KBM-7 (cell line): Measurements from ENCODE around the gene TNFSF15.

Experiments
- DNase-seq: peaks from one replicate; pipeline ENCODE4 v3.0.0-alpha.2; 2015
- in situ Hi-C: fragments of 300-500 bp; cut with MboI; formaldehyde crosslinking; loops from 2 replicates; pipeline ENCODE4 v1.14.3; 2020; ENCODE audit warnings: low sequenced_read_pairs, low pct_unique_long_range_greater_than_20kb, mixed read lengths

The TNFSF15 gene

DNA sequence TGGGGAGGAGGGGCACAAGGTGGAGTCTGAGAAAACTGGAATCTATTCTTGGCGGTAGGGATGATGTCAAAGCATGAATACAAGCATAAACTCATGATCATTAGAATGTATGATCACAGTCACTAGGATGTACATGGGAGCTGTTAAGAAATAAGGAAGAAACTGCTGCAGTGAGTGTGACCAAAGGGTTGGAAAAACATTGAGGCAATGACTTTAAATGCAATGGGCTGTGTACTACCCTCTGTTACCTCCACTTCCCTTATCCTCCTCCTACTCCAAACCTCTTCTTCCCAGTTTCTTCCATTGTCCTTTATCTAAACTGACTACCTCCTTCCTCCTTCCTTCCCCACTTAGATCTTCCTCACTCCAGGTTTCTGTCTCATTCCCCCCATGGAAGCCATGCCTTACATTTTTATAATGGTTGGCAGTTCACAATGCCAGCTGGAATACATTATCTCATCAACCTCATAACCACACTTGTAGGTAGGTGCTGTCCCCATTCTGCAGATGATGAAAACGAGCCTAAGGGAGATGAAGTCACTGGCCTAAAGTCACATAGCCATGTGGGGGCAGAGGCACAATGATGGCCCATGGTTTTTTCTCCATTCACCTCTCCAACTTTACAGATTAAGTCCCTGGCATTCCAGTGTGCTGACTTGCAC lies 21.9 kb upstream of the TNFSF15 start:
- no peak for DNase-seq
- in situ Hi-C loops = no loop called here

GRCh38 chr9:114826431-114826830 lies 20.6 kb upstream of the TNFSF15 start:
- in situ Hi-C loops = no loop called here
- DNase-seq = no peak

DNA sequence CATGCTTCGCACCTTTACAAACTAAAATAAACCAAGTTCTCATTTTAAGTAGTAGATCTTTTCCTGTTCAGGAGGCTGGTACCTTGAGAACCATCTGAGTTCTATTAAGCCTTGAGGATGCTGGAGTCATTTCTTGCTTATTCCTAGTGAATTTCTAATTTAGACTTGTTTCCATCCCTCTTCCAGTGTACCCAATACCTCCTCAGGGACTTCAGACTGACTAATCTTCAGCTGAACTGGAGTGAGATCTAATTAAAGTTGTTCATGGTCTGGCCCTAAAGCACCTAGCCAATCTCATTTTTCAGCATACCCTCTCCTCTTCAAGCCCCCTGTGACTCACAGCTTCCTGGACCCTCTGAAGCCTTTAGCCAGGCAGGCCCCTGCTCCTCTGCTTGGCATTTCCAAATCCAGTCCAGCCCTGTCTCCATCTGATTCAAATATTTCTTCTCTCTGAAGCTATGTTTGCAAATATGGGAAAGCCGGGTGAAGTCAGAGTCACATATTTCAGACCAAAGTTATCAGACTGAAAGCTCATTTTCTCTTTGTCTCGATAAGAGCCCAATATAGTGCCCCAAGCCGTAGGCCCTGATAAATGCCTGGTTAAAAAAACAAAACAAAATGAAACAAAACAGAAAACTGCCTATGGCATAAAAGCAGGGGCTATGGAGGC lies 19.4 kb upstream of the TNFSF15 start:
- DNase-seq = no peak
- in situ Hi-C loops = no loop called here

- no peak for DNase-seq
- in situ Hi-C loops = no loop called here
Measured at GRCh38 chr9:114824110-114824509, 18.3 kb upstream of the TNFSF15 start.

DNA sequence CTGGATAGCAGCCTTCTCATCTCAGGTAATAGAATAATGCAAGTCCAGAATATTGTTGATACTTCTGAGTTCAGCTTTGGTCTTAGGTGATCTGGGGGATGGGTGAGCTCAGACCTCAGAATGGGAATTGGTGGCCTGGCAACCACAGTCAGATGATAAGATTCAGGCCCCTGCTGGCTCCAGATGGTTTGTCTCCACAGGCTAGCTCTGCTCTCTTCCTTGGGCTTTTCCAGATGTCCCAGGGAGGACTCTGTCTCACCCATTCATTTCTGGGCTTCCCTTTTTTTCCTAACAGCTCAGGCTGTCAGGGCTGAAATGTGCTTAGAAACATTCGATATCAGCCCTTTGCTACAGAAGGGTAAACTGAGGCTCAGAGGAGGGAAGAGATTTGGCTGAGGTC lies 17.6 kb upstream of the TNFSF15 start:
- in situ Hi-C loops = no loop called here
- no peak for DNase-seq

DNA sequence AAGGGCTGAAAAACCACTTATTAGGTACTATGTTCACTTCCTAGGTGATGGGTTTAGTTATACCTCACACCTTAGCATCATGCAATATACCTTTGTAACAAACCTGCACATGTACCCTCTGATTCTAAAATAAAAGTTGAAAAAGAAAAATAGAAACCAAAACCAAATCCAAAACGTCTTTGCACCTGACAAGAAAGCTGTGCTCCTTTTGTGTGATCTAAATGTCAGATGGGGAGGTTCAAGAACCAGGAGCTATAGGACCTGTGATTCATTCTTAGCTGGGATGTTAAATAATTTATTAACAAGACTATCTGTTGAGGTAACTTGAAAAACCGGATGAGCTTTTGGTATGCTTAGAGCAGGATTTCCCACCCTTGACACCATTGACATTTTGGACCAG lies 16.9 kb upstream of the TNFSF15 start:
- DNase-seq = no peak

DNA sequence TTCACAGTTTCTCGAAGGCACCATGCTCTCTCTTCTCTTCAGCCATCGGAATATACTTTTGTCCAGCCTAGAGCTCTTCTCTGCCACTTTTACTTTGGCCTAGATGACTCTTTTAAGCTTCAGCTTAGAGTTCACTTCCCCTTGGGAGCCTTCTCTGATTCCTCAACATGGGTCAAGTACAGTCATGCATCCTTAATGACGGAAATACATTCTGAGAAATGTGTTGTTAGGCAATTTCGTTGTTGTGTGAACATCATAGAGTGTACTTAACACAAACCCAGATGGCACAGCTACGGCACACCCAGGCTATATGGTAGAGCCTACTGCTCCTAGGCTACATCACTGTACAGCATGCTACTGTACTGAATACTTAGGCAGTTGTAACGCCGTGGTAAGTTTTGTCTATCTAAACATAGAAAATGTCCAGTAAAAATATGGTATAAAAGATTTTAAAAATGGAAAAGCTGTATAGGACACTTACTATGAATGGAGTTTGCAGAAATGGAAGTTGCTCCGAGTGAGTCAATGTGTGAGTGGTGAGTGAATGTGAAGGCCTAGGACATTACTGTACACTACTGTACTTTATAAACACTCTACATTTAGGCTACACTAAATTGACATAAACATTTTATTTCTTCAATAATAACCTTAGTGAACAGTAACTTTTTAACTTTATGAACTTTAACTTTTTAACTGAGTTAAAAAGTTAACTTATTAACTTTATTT lies 15.1 kb upstream of the TNFSF15 start:
- no peak for DNase-seq
- in situ Hi-C loops = no loop called here

More for the DNA sequence above, 16.9 kb upstream of the TNFSF15 start:
- in situ Hi-C loops = no loop called here

GRCh38 chr9:114818178-114818577 lies 12.3 kb upstream of the TNFSF15 start:
- in situ Hi-C loops = no loop called here
- no peak for DNase-seq

DNA sequence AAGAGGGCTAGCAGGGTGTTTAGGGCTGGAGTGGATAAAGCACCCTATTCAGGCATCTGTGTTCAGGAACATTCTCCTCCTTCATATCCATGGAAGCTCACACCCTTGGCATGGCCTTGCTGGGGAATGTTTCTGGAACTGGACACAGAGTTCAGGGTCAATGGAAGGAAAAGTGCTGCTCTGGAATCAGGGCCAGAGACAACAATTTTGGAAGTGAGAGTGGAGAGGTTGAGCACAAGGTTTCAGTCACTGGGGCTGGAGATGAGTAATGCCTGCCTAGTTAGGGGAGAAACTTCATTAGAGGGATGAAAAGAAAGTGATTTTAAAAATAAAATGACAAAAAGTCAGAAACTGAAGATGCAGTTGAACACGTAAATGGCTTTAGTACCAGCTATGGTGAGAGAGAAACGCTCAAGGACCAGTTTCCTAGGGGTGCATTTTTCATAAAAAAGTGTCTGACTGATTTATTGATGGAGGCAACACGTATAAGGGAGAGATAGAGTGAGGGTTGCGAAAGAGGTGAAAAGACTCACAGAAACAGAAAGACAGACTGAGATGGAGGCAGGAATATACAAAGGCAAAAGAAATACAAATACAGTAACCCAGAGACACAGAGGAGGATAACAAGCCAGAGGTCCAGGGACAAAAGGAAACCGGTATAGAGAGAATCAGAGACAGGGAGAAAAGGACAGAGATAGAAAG lies 8.0 kb upstream of the TNFSF15 start:
- in situ Hi-C loops = no loop called here
- DNase-seq = no peak

GRCh38 chr9:114811966-114812636 lies 6.3 kb upstream of the TNFSF15 start:
- no peak for DNase-seq
- in situ Hi-C loops = no loop called here

- DNase-seq = no peak
- in situ Hi-C loops = no loop called here
Measured at GRCh38 chr9:114811301-114811700, 5.5 kb upstream of the TNFSF15 start.

DNA sequence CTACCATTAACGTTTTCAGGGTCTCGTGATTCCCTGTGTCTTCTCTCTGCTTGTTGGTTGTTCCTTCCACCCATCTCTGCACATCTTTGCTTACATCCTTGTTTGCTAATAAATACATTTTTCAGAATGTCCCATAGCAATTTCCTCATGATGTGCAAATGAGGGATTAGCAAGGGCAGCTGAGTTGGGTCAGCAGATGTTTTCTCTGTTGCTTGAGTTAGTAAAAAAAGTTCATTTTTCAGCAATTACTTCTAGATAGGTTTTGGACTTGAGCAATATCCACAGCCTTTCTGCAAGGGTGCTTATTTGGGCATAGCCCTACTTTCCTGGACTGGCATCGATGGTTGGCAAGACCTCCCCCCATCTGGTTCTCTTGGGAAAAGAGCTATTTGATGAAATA lies 4.8 kb upstream of the TNFSF15 start:
- no peak for DNase-seq
- in situ Hi-C loops = no loop called here

GRCh38 chr9:114806526-114806900 lies 674 bp upstream of the TNFSF15 start:
- in situ Hi-C loops = no loop called here
- DNase-seq = no peak

DNA sequence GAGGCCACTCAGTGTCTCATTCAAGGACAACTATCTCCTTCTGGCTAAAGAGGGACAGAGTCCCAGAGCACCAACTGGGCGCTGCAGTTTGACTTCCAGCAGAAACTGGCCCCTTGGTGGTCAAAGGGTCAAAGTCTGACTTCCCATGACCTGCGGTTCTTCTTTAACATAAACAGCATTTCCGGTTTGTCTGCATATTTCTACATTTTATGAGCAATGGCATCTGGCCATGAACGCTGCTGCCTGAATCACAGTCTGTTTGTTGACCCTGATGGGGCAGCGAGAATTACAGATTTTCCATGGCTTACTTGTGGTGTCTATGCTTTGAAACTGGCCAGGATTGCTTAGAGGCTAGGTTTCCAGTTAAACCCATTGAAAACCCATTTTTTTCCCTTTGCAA lies 1.3 kb downstream of the TNFSF15 start:
- DNase-seq = no peak
- in situ Hi-C loops = no loop called here

GRCh38 chr9:114803479-114804265 lies 2.2 kb downstream of the TNFSF15 start:
- DNase-seq = no peak
- in situ Hi-C loops = no loop called here

- DNase-seq = no peak
- in situ Hi-C loops = no loop called here
Measured at GRCh38 chr9:114799925-114800324, 5.9 kb downstream of the TNFSF15 start.

GRCh38 chr9:114799441-114799840 lies 6.4 kb downstream of the TNFSF15 start:
- no peak for DNase-seq
- in situ Hi-C loops = no loop called here

DNA sequence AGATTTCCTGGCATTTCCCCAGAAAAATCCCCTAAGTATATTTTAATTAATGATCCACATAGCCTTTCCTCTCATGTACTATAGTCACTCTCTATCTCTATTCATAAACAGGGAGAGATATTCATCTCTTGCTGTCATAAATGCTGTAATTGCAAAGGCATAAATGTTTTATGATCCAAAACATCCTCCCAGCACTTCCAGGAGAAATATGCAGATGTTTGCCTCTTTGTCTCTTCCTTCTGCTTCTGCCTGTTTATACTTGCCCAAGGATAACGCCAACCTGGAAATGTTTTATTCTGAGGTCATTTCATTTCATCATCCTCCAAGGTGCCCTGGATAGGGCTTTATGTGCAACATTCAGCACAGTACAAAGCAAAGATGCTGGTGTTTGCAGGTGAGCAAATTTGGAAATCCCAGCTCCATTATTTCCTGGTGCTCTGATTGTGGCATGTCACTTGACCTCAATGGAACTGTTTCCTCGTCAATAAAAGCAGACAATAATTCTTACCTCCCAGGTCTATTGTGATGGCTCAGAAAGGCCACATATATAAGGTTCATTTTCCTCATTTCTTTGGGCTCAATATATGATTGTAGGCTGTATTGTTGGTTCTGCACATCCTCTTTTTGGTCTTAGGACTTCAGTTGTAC lies 6.9 kb downstream of the TNFSF15 start:
- DNase-seq = no peak
- in situ Hi-C loops = no loop called here
